BLaER1 treated with 17β-estradiol and CSF1 and Interleukin-3, amounts not matched to agents 10 nM and 100 nM (cell line): ENCODE results near the gene CRB2.

ENCODE experiments used
- H3K27ac ChIP-seq, 11 experiments: shearing (Covaris generic); formaldehyde crosslinking; 2 replicates each; pipeline ENCODE4 v1.8.1; 2022
- H3K27me3 ChIP-seq, 11 experiments: shearing (Covaris generic); formaldehyde crosslinking; 2 replicates each; pipeline ENCODE4 v1.8.1; 2022
- H3K36me3 ChIP-seq, 11 experiments: shearing (Covaris generic); formaldehyde crosslinking; 2 replicates each; pipeline ENCODE4 v1.8.1; 2022
- H3K4me1 ChIP-seq, 10 experiments: shearing (Covaris generic); formaldehyde crosslinking; 2 replicates each; pipeline ENCODE4 v1.8.1; 2022
- H3K4me2 ChIP-seq, 11 experiments: shearing (Covaris generic); formaldehyde crosslinking; 2 replicates each; pipeline ENCODE4 v1.8.1; 2022
- H3K4me3 ChIP-seq, 10 experiments: shearing (Covaris generic); formaldehyde crosslinking; 2 replicates each; pipeline ENCODE4 v1.8.1; 2022
- H3K9ac ChIP-seq, 11 experiments: shearing (Covaris generic); formaldehyde crosslinking; 2 replicates each; pipeline ENCODE4 v1.8.1; 2022
- H3K9me3 ChIP-seq, 11 experiments: shearing (Covaris generic); formaldehyde crosslinking; replicated peaks in 1 of 11; 2 replicates each; pipeline ENCODE4 v1.8.1; 2022
- H4K20me1 ChIP-seq, 11 experiments: shearing (Covaris generic); formaldehyde crosslinking; 2 replicates each; pipeline ENCODE4 v1.8.1; 2022
- Cebpa-rat ChIP-seq, 11 experiments: shearing (Covaris generic); IDR thresholded peaks; 2 replicates each; pipeline ENCODE4 v1.8.1; 2022

Gene CRB2

DNA sequence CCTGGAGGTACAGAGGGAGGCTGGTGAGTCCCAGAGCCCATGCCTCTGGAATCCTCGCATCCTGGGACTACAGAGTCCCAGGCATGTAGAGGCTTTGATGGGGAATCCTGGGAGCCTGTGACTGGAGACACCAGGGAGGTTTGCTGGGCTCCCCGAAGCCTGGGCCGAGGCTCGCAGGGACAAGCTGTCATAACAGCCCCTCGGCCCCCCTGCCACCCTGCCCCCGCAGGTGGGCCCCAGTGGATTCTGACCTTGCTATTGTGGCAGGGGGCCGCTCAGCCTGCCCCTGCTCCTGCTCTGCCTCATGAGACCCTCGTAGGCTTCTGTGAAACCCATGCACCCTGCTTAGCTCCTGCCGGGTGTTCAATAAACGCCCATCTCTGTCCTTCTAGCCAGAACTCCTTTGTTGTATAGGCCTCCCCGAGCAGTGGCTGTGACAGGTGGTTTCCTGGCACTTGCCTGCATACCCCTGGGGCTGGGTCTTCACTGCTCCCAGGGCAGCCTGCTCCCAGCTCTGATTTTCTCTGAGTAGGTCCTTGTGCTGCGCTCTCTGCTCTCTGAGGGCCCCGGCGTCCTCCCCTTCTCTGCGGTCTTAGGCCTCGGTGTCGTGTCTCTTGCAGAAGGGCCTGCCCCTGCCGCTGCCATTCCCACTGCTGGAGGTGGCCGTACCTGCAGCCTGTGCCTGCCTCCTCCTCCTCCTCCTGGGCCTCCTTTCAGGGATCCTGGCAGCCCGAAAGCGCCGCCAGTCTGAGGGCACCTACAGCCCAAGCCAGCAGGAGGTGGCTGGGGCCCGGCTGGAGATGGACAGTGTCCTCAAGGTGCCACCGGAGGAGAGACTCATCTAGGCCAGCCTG, 20.4 kb downstream of the CRB2 start:
- Histone ChIP-seq H3K27ac (no peak overlapping the region), H4K20me1 (peaks cover 3 to 97% (median 63%) of the 10 kb centered on the region in 11 experiments; a peak in 20 of 22 replicates), H3K4me3 (peak overlapping the region in 2 of 10 experiments; percentile 18 to 37; a peak in 2 of 20 replicates), H3K4me1 (peaks cover 37 to 62% (median 50%) of the 10 kb centered on the region in 10 experiments), H3K27me3 (peaks cover 38 to 47% (median 42%) of the 10 kb centered on the region in 11 experiments), H3K4me2 (peak overlapping the region; percentile 80 to 91 (median 89)), H3K9me3 (no peaks in the 10 kb centered on the region), H3K9ac (peak overlapping the region in 10 of 11 experiments; percentile 2 to 54 (median 42); a peak in 18 of 22 replicates), H3K36me3 (peaks cover 0 to 20% (median 0%) of the 10 kb centered on the region in 11 experiments; a peak in 6 of 22 replicates)
- TF ChIP-seq Cebpa-rat (IDR thresholded peaks at IDR 0.05): no peak

GRCh38 chr9:123377211-123377971, 21.4 kb downstream of the CRB2 start:
- peak overlapping the region in 8 of 11 experiments; percentile 5 to 53 (median 35); a peak in 10 of 22 replicates for H3K9ac ChIP-seq
- H3K27ac ChIP-seq: no peak overlapping the region
- peaks cover 3 to 91% (median 58%) of the 10 kb centered on the region in 11 experiments; a peak in 20 of 22 replicates for H4K20me1 ChIP-seq

DNA sequence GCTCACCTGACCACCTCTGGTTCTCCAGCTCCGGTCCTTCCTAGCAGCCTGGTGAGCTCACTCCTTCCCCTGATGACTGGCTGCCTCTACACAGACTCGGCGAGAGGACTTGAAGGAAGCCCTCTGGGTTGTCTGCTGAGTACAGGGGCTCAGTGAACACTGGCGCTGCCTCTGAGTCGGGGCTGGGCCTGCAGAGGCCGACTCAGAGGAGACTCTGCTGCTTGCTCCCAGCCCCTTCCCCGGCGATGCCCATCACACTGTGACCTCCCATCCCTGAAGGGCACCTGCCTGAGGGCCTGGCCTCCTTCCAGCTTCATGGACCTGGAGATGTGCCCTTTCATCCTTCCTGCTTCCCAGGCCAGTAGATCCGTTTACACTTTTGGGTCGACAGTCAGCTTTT, 22.0 kb downstream of the CRB2 start:
- H3K9ac ChIP-seq: peak overlapping the region in 8 of 11 experiments; percentile 5 to 53 (median 35); a peak in 9 of 22 replicates

More at GRCh38 chr9:123377211-123377971, 21.4 kb downstream of the CRB2 start:
- Histone ChIP-seq H3K36me3 (peaks cover 0 to 26% (median 1%) of the 10 kb centered on the region in 11 experiments; a peak in 11 of 22 replicates), H3K4me3 (no peak overlapping the region), H3K9me3 (no peaks in the 10 kb centered on the region), H3K4me2 (peak overlapping the region; percentile 80 to 91 (median 89); a peak in 21 of 22 replicates), H3K27me3 (peaks cover 28 to 37% (median 33%) of the 10 kb centered on the region in 11 experiments), H3K4me1 (peaks cover 37 to 62% (median 50%) of the 10 kb centered on the region in 10 experiments)
- no peak for TF ChIP-seq Cebpa-rat (IDR thresholded peaks at IDR 0.05)

GRCh38 chr9:123378956-123379660, 23.1 kb downstream of the CRB2 start:
- Histone ChIP-seq H3K36me3 (peaks cover 0 to 44% (median 11%) of the 10 kb centered on the region in 11 experiments; a peak in 15 of 22 replicates), H3K4me2 (0 out of 22 replicates have a peak overlapping the region, but pooled peaks of 1 of the 11 experiments have one; percentile 88), H3K4me1 (peaks cover 35 to 49% (median 43%) of the 10 kb centered on the region in 10 experiments), H3K9me3 (no peaks in the 10 kb centered on the region), H3K27ac (no peak overlapping the region), H4K20me1 (peaks cover 3 to 87% (median 41%) of the 10 kb centered on the region in 11 experiments; a peak in 20 of 22 replicates), H3K27me3 (peaks cover 11 to 20% (median 15%) of the 10 kb centered on the region in 11 experiments), H3K9ac (no peak overlapping the region), H3K4me3 (no peak overlapping the region)
- TF ChIP-seq Cebpa-rat (IDR thresholded peaks at IDR 0.05): no peak

More for the DNA sequence above, 22.0 kb downstream of the CRB2 start:
- Histone ChIP-seq H3K27me3 (peaks cover 22 to 31% (median 26%) of the 10 kb centered on the region in 11 experiments), H3K9me3 (no peaks in the 10 kb centered on the region), H3K4me3 (no peak overlapping the region), H4K20me1 (peaks cover 3 to 87% (median 52%) of the 10 kb centered on the region in 11 experiments; a peak in 20 of 22 replicates), H3K27ac (no peak overlapping the region), H3K4me2 (peak overlapping the region; percentile 80 to 91 (median 89); a peak in 21 of 22 replicates), H3K4me1 (peaks cover 37 to 60% (median 49%) of the 10 kb centered on the region in 10 experiments), H3K36me3 (peaks cover 0 to 33% (median 8%) of the 10 kb centered on the region in 11 experiments; a peak in 12 of 22 replicates)
- TF ChIP-seq Cebpa-rat (IDR thresholded peaks at IDR 0.05): no peak

- Histone ChIP-seq H3K4me3 (no peak overlapping the region), H3K9me3 (no peaks in the 10 kb centered on the region), H3K27ac (no peak overlapping the region), H4K20me1 (peaks cover 3 to 74% (median 28%) of the 10 kb centered on the region in 11 experiments; a peak in 20 of 22 replicates), H3K4me1 (peaks cover 23 to 29% (median 25%) of the 10 kb centered on the region in 10 experiments), H3K9ac (no peak overlapping the region), H3K36me3 (peaks cover 0 to 51% (median 11%) of the 10 kb centered on the region in 11 experiments; a peak in 15 of 22 replicates), H3K4me2 (no peak overlapping the region), H3K27me3 (peaks cover 0 to 3% (median 0%) of the 10 kb centered on the region in 11 experiments; a peak in 1 of 22 replicates)
- no peak for TF ChIP-seq Cebpa-rat (IDR thresholded peaks at IDR 0.05)
Measured at GRCh38 chr9:123380852-123381705, 25.1 kb downstream of the CRB2 start.

- H3K27me3 ChIP-seq: no peaks in the 10 kb centered on the region
- peaks cover 0 to 51% (median 11%) of the 10 kb centered on the region in 11 experiments; a peak in 15 of 22 replicates for H3K36me3 ChIP-seq
- H3K27ac ChIP-seq: no peak overlapping the region
- no peak for TF ChIP-seq Cebpa-rat (IDR thresholded peaks at IDR 0.05)
- peaks cover 3 to 69% (median 11%) of the 10 kb centered on the region in 11 experiments; a peak in 14 of 22 replicates for H4K20me1 ChIP-seq
- peaks cover 5 to 12% (median 11%) of the 10 kb centered on the region in 10 experiments for H3K4me1 ChIP-seq
- no peaks in the 10 kb centered on the region for H3K9me3 ChIP-seq
- no peak overlapping the region for H3K9ac ChIP-seq
- no peak overlapping the region for H3K4me3 ChIP-seq
- no peak overlapping the region for H3K4me2 ChIP-seq
Measured at GRCh38 chr9:123382653-123383511, 26.9 kb downstream of the CRB2 start.
